K562 (cell line): Measurements from ENCODE around the gene PLPP7. TPM values are rescaled to one million over a fixed set of nuclear protein-coding genes. Genes with fewer than 3 reads are reported as not detected.
A peak's percentile ranks its signal among the peaks of the same experiment; 100 is the strongest.
"Not testable (repeated sequence)": the region's sequence is repeated elsewhere in the genome, so short reads cannot be mapped to it uniquely, and the experiment has no call there.

Experiments
- ATAC-seq: fragments of 200-7000 bp; cut with Tn5 transposase; 3 replicates; pipeline ENCODE4 v1.9.1; 2020; ENCODE audit warnings: moderate library complexity
- BruUV-seq: library from RNA; stranded (reverse); fragments of 400-500 nt; replicated peaks from 2 replicates; lab custom pipeline; 2021; lab: Mats Ljungman, UMichigan
- CTCF ChIA-PET: fragments of 300-600 bp; formaldehyde crosslinking; extraction: SDS; loops from one replicate; lab custom pipeline; 2021; ENCODE audit warnings: low intra/inter-chr PET ratio; lab: Yijun Ruan, JAX
- POLR2A ChIA-PET: fragments of 300-600, 350-650 bp; sonication (Branson Sonifier 250); formaldehyde crosslinking; extraction: SDS; loops from one replicate; lab custom pipeline; 2021; ENCODE audit warnings: antibody characterized with exemption, inconsistent platforms; lab: Yijun Ruan, JAX
- DNase-seq, 4 experiments: peaks; one replicate each; pipeline versions ENCODE4 v3.0.0 to v3.0.0-alpha.2; 2011 to 2018; ENCODE audit warnings: low spot score in 3 of 4, mixed read lengths in 3 of 4; ENCODE audit errors: extremely low read depth in 1 of 4
- FAIRE-seq: peaks from 2 replicates; lab custom pipeline; 2011; peaks lifted over from hg19 to GRCh38; lab: Jason Lieb, UNC
- H2AFZ ChIP-seq: 2 replicates; pipeline ENCODE4 v1.6.0; 2011; ENCODE audit warnings: low read depth, low read length, control low read depth, inconsistent platforms
- H3K27ac ChIP-seq: fragments of 200-600 bp; 3 replicates; pipeline ENCODE4 v1.8.0; 2011; ENCODE audit warnings: low read depth, mild to moderate bottlenecking, control low read depth, inconsistent platforms, low read length, moderate library complexity, mixed read lengths; ENCODE audit errors: extremely low read depth
- H3K27me3 ChIP-seq, 2 experiments: fragments of 300-600 bp in 1 of 2; 2 replicates in 1 of 2; 3 replicates in 1 of 2; pipeline versions ENCODE4 v1.6.0 to v1.8.0; 2011; ENCODE audit warnings: inconsistent platforms in 2 of 2, low read length in 2 of 2, mild to moderate bottlenecking in 1 of 2, mixed read lengths in 1 of 2, moderate library complexity in 1 of 2; ENCODE audit not compliant: control insufficient read depth in 2 of 2, insufficient read depth in 2 of 2
- H3K36me3 ChIP-seq: fragments of 300-600 bp; 3 replicates; pipeline ENCODE4 v1.8.0; 2011; ENCODE audit warnings: mild to moderate bottlenecking, low read length, inconsistent platforms; ENCODE audit not compliant: control insufficient read depth, insufficient read depth
- H3K4me1 ChIP-seq, 2 experiments: fragments of 200-600 bp in 1 of 2; replicated peaks in 1 of 2; 2 replicates in 1 of 2; 3 replicates in 1 of 2; pipeline versions ENCODE4 v1.5.1 to v1.8.0; 2011; ENCODE audit warnings: inconsistent platforms in 2 of 2, low read length in 2 of 2, mild to moderate bottlenecking in 1 of 2, mixed read lengths in 1 of 2, moderate library complexity in 1 of 2; ENCODE audit not compliant: control insufficient read depth in 2 of 2, insufficient read depth in 2 of 2
- H3K4me2 ChIP-seq: 2 replicates; pipeline ENCODE4 v1.6.1; 2011; ENCODE audit warnings: low read length, control low read depth, inconsistent platforms, mixed read lengths; ENCODE audit not compliant: insufficient read depth
- H3K4me3 ChIP-seq: fragments of 200-600 bp; sonication (generic), shearing (Covaris generic); 2 replicates; pipeline ENCODE4 v1.5.1; 2016; ENCODE audit warnings: control low read depth, inconsistent platforms
- H3K79me2 ChIP-seq: fragments of 200-600 bp; 3 replicates; pipeline ENCODE4 v1.8.0; 2011; ENCODE audit warnings: low read length, inconsistent platforms; ENCODE audit not compliant: control insufficient read depth, insufficient read depth
- H3K9ac ChIP-seq, 2 experiments: 2 replicates each; pipeline versions ENCODE4 v1.6.0 to v1.6.1; 2011; ENCODE audit warnings: low read depth in 2 of 2, low read length in 2 of 2, control low read depth in 1 of 2, inconsistent platforms in 1 of 2, mild to moderate bottlenecking in 1 of 2, mixed read lengths in 1 of 2; ENCODE audit not compliant: insufficient read depth in 1 of 2
- H3K9me1 ChIP-seq: one replicate; pipeline ENCODE4 v1.6.0; 2011; ENCODE audit warnings: inconsistent platforms, mild to moderate bottlenecking, low read length, moderate library complexity; ENCODE audit not compliant: control insufficient read depth, insufficient read depth
- H3K9me3 ChIP-seq: replicated peaks from 2 replicates; pipeline ENCODE4 v1.5.1; 2011; ENCODE audit warnings: low read depth, low read length, inconsistent platforms; ENCODE audit not compliant: control insufficient read depth, insufficient read depth
- H4K20me1 ChIP-seq: replicated peaks from 2 replicates; pipeline ENCODE4 v1.6.1; 2011; ENCODE audit warnings: low read length, inconsistent platforms, mixed read lengths; ENCODE audit not compliant: control insufficient read depth, insufficient read depth
- CCNT2 ChIP-seq: IDR thresholded peaks from 2 replicates; pipeline ENCODE4 v1.6.1; 2011; ENCODE audit warnings: borderline replicate concordance, low read depth, mild to moderate bottlenecking, moderate library complexity, mixed read lengths, low read length; ENCODE audit not compliant: insufficient read length; ENCODE audit errors: extremely low read depth
- NFE2 ChIP-seq: IDR thresholded peaks from 2 replicates; pipeline ENCODE4 v1.6.1; 2014; ENCODE audit warnings: antibody characterized with exemption, low read depth
- STAT5B ChIP-seq: fragments of 250-450 bp; sonication (Bioruptor Pico); IDR thresholded peaks from 2 replicates; pipeline ENCODE4 v1.8.0; 2021; ENCODE audit warnings: mild to moderate bottlenecking, inconsistent platforms
- ZKSCAN1 ChIP-seq: fragments of 150-350 bp; IDR thresholded peaks from 2 replicates; pipeline ENCODE4 v1.6.1; 2016; ENCODE audit warnings: low read depth, low read length
- ZNF184 ChIP-seq: sonication (generic); formaldehyde crosslinking; IDR thresholded peaks from 2 replicates; pipeline ENCODE4 v1.5.0; 2020; ENCODE audit warnings: missing genetic modification reagents
- ZNF740 ChIP-seq, 3 experiments: fragments of 200-800 bp in 1 of 3; sonication (Bioruptor generic) in 1 of 3; sonication (generic) in 1 of 3; formaldehyde crosslinking in 1 of 3; IDR thresholded peaks; 2 replicates each; pipeline versions ENCODE4 v1.6.1 to v1.8.0; 2016 to 2022; ENCODE audit warnings: mild to moderate bottlenecking in 2 of 3, missing compliant biosample characterization in 2 of 3, missing genetic modification characterization in 2 of 3, missing genetic modification reagents in 1 of 3
- ZZZ3 ChIP-seq: fragments of 450-650 bp; IDR thresholded peaks from 2 replicates; pipeline ENCODE4 v1.6.1; 2016; ENCODE audit warnings: antibody characterized with exemption, mild to moderate bottlenecking, moderate library complexity
- WGBS: fragments of 100-300 bp; shearing (Covaris generic); methylation state at CpG from one replicate; pipeline ENCODE4 v1.1.6; 2016; ENCODE audit warnings: low coverage, mixed read lengths; ENCODE audit not compliant: insufficient coverage; ENCODE audit errors: missing lambda C conversion rate; 5-methylcytosine and 5-hydroxymethylcytosine counted together
- in situ Hi-C: fragments of 300-500 bp; cut with MboI; formaldehyde crosslinking; loops from 4 replicates; pipeline ENCODE4 v1.15.0; 2018; ENCODE audit warnings: inconsistent platforms, mixed read lengths
- intact Hi-C: fragments of 100-400 bp; cut with micrococcal nuclease; formaldehyde crosslinking; loops from 2 replicates; pipeline ENCODE4 v1.14.2; 2022
- polyA plus RNA-seq, 8 experiments: library from polyadenylated mRNA; depleted of rRNA in 4 of 8; stranded (reverse) in 5 of 8; unstranded in 3 of 8; fragments of >200 nt; fragmentation: Nextera tagmentation in 2 of 8; fragmentation: Illumina TruSeq in 1 of 8; extraction: Ambion mirVana in 2 of 8; extraction: Trizol in 1 of 8; gene quantifications; 2 replicates each; pipeline versions ENCODE4 v1.2.1 to v1.2.3, GENCODE V29; 2011 to 2014; ENCODE audit warnings: inconsistent platforms in 1 of 8, missing spikeins in 1 of 8
- total RNA-seq, 7 experiments: library from RNA; depleted of rRNA in 6 of 7; stranded (reverse); fragments of >200 nt in 6 of 7; fragmentation: Illumina TruSeq in 2 of 7; extraction: Trizol in 2 of 7; gene quantifications; 2 replicates each; pipeline versions ENCODE4 v1.2.1 to v1.2.3, GENCODE V29; 2011 to 2021; ENCODE audit warnings: low replicate concordance in 1 of 7
- TF ChIP-seq, protein P1 (sequence below): fragments of 450-650 bp; IDR thresholded peaks from 2 replicates; pipeline ENCODE4 v1.6.1; 2014; ENCODE audit warnings: low read depth, mild to moderate bottlenecking, moderate library complexity, borderline replicate concordance
- TF ChIP-seq, protein P2 (sequence below): fragments of 450-650 bp; IDR thresholded peaks from 2 replicates; pipeline ENCODE4 v1.6.1; 2016; ENCODE audit warnings: missing biosample characterization, missing genetic modification characterization
- TF ChIP-seq, protein P3 (sequence below): fragments of 200-800 bp; sonication (Bioruptor generic); IDR thresholded peaks from 2 replicates; pipeline ENCODE4 v1.6.1; 2017; ENCODE audit warnings: missing genetic modification characterization, missing compliant biosample characterization
- TF ChIP-seq, protein P4 (sequence below), 2 experiments: IDR thresholded peaks in 1 of 2; conservative IDR thresholded peaks in 1 of 2; 2 replicates each; pipeline ENCODE4 v1.6.1; 2016; ENCODE audit warnings: low read depth in 2 of 2, mild to moderate bottlenecking in 1 of 2, missing compliant biosample characterization in 1 of 2, missing genetic modification characterization in 1 of 2, moderate library complexity in 1 of 2

The PLPP7 gene
- total and polyA plus RNA-seq, 9 of the 15 experiments (the other 6 are each of a cell fraction or from before 2014, with no cell fraction given) = 0.09 to 0.93 (median 0.18) TPM; not detected in 4

- TF ChIP-seq ZNF740 (CRISPR knock-in tag; IDR thresholded peaks at IDR 0.05) = not testable (repeated sequence)
- TF ChIP-seq ZNF740 (tag; IDR thresholded peaks at IDR 0.05) = 0 out of 4 replicates have a peak, but pooled peaks of 1 of the 2 experiments have one; percentile 47
Observed at GRCh38 chr9:131356479-131356878, 67.0 kb downstream of the PLPP7 start (continued).

DNA sequence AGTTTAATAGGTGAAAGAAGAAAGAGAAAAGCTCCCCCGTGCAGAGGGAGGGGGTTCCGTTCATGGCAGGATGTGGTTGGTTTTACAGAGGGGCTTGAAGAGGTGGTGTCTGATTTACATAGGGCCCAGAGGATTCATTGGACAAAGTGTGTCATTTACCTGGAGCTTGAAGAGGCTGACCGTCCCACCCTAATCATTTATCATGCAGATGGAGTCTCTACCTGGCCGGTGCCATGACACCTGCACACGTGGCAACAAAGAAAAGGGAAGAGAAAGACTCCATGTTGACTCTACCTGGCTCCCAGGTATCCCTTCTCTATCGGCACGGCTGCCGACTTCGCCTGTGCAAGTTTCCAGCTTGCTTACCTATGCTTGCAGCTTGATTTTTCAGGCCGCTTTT lies 69.0 kb downstream of the PLPP7 start:
- intact Hi-C loops = no loop called here
- ATAC-seq = no peak
- H3K27me3 ChIP-seq = no peaks in the 10 kb centered on the region
- ChIA-PET POLR2A (interaction anchor here (0.5 to 1.7 kb wide), 2 partner anchors 14 to 38 kb away, joined by 3 to 7 read pairs; no protein-coding TSS in a partner anchor), CTCF (no interaction called here)
- no peaks in the 10 kb centered on the region for H3K36me3 ChIP-seq
- no peaks in the 10 kb centered on the region for H3K9me1 ChIP-seq
- peaks cover 15 to 18% of the 10 kb centered on the region in 2 experiments for H3K4me1 ChIP-seq
- H3K79me2 ChIP-seq = no peaks in the 10 kb centered on the region
- no peak overlapping the region for H2AFZ ChIP-seq
- no peaks in the 10 kb centered on the region for H4K20me1 ChIP-seq
- no peak for FAIRE-seq
- no peak overlapping the region for H3K4me2 ChIP-seq
- no peaks in the 10 kb centered on the region for H3K9me3 ChIP-seq
- H3K27ac ChIP-seq = no peak overlapping the region
- no peak overlapping the region for H3K4me3 ChIP-seq
- WGBS = 77% methylated on average over 10 of the region's 10 CpGs
- in situ Hi-C loops = loop anchor here (5.0 to 10.0 kb wide), 2 partner anchors 116 to 384 kb away; partner anchors contain the start of gene RAPGEF1
- no peak overlapping the region for H3K9ac ChIP-seq
- DNase-seq = no peak
- BruUV-seq = no TSS peak
- no peak for TF ChIP-seq STAT5B (CRISPR knock-in tag)
- TF ChIP-seq, protein P1, sequence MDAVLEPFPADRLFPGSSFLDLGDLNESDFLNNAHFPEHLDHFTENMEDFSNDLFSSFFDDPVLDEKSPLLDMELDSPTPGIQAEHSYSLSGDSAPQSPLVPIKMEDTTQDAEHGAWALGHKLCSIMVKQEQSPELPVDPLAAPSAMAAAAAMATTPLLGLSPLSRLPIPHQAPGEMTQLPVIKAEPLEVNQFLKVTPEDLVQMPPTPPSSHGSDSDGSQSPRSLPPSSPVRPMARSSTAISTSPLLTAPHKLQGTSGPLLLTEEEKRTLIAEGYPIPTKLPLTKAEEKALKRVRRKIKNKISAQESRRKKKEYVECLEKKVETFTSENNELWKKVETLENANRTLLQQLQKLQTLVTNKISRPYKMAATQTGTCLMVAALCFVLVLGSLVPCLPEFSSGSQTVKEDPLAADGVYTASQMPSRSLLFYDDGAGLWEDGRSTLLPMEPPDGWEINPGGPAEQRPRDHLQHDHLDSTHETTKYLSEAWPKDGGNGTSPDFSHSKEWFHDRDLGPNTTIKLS = no peak
- no peak for TF ChIP-seq ZNF184 (CRISPR knock-in tag)
- no peak for TF ChIP-seq NFE2
- TF ChIP-seq, protein P2, sequence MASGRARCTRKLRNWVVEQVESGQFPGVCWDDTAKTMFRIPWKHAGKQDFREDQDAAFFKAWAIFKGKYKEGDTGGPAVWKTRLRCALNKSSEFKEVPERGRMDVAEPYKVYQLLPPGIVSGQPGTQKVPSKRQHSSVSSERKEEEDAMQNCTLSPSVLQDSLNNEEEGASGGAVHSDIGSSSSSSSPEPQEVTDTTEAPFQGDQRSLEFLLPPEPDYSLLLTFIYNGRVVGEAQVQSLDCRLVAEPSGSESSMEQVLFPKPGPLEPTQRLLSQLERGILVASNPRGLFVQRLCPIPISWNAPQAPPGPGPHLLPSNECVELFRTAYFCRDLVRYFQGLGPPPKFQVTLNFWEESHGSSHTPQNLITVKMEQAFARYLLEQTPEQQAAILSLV = no peak
- TF ChIP-seq, protein P3, sequence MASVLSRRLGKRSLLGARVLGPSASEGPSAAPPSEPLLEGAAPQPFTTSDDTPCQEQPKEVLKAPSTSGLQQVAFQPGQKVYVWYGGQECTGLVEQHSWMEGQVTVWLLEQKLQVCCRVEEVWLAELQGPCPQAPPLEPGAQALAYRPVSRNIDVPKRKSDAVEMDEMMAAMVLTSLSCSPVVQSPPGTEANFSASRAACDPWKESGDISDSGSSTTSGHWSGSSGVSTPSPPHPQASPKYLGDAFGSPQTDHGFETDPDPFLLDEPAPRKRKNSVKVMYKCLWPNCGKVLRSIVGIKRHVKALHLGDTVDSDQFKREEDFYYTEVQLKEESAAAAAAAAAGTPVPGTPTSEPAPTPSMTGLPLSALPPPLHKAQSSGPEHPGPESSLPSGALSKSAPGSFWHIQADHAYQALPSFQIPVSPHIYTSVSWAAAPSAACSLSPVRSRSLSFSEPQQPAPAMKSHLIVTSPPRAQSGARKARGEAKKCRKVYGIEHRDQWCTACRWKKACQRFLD (CRISPR knock-in tag) = no peak
- TF ChIP-seq ZZZ3 = no peak
- TF ChIP-seq CCNT2 = no peak
- TF ChIP-seq ZKSCAN1 = no peak
- TF ChIP-seq, protein P4, sequence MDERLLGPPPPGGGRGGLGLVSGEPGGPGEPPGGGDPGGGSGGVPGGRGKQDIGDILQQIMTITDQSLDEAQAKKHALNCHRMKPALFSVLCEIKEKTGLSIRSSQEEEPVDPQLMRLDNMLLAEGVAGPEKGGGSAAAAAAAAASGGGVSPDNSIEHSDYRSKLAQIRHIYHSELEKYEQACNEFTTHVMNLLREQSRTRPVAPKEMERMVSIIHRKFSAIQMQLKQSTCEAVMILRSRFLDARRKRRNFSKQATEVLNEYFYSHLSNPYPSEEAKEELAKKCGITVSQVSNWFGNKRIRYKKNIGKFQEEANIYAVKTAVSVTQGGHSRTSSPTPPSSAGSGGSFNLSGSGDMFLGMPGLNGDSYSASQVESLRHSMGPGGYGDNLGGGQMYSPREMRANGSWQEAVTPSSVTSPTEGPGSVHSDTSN (CRISPR knock-in tag; IDR thresholded peaks at IDR 0.05; ENCODE audit: low read depth) = no peak
- TF ChIP-seq, protein P4 (tag; conservative IDR thresholded peaks at IDR 0.05; ENCODE audit: low read depth) = no peak
